ENCODE results near the gene EN1.

DNA sequence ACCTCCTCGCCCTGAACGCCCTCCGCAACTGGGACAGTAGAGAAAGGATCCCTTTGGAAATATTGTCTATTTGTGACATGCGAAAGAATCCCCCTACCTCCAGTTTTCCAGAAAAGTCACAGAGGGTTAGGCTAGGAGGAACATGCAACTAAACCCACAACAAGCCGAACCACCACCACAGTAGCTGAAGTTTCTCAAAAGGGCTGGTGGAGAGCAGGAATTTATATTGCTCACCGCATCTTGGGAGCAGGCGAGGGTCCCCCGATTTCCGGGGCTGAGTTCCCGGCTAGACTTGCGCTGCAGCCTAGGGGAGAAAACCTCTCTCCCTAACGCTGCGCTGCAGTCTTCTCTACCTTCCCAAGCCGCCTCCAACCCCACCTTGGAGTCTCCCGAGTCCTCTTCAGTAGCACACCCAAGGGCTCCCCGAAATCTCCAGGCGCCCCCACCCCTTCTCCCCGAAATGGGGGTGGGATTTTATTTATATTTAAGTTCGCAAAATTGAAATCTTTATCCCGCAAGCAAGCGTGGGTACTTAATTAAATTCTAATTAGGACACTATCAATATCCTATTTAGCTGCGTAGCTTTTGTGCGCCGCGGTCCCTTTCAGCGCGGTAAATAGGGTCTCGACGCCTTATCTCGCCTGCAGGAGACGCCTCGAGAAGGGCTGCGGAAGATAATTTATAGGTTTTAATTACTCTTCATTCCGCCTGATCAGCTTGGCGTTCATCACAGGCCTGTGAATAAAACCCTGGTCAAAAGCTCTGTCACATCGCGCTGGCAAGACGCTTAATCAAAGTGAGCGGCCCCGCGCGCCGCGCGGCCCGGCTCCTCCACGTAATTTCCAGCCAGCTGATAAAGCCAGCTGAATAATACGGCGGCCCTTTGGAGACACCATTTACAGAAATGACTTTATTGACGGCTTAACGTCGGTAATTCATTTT, 2.0 kb upstream of the EN1 start:
- TF ChIP-seq, protein P1, sequence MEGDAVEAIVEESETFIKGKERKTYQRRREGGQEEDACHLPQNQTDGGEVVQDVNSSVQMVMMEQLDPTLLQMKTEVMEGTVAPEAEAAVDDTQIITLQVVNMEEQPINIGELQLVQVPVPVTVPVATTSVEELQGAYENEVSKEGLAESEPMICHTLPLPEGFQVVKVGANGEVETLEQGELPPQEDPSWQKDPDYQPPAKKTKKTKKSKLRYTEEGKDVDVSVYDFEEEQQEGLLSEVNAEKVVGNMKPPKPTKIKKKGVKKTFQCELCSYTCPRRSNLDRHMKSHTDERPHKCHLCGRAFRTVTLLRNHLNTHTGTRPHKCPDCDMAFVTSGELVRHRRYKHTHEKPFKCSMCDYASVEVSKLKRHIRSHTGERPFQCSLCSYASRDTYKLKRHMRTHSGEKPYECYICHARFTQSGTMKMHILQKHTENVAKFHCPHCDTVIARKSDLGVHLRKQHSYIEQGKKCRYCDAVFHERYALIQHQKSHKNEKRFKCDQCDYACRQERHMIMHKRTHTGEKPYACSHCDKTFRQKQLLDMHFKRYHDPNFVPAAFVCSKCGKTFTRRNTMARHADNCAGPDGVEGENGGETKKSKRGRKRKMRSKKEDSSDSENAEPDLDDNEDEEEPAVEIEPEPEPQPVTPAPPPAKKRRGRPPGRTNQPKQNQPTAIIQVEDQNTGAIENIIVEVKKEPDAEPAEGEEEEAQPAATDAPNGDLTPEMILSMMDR (IDR thresholded peaks at IDR 0.05), result no peak
- TF ChIP-seq POLR2AphosphoS5 (IDR thresholded peaks at IDR 0.05), result no peak
- TF ChIP-seq POLR2A (IDR thresholded peaks at IDR 0.05), result no peak

Data from transverse colon (tissue), 4 donors.